ENCODE measurements around the gene ASPHD2.

The ASPHD2 gene

DNA sequence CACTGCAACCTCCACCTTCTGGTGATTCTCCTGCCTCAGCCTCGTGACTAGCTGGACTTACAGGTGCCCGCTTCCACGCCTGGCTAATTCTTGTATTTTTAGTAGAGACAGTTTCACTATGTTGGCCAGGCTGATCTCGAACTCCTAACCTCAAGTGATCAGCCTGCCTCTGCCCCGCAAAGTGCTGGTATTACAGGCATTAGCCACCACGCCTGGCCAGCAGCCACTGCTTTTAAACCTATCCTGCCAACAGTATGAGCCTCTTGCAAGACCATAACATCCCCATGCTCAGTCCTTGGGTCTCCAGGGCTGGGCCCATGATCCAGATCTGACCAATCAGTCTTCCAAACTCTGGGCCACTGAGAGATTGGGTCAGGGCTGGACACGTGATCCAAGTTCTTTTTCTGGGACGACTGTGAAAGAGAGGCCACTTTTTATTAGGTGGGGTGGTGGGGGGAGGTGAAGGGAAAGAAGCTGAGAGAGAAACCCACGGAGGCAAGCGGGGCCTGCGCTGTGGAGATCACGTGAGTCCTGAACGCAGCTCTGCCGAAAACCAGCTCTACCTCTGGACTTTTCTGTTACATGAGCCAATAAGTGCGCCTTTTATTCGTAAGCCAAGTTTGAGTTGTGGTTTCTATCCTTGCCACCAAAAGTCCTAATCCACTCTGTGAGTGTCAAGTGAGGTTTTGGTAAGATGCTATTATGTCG, 17.9 kb downstream of the ASPHD2 start:
- TF ChIP-seq, protein P1, sequence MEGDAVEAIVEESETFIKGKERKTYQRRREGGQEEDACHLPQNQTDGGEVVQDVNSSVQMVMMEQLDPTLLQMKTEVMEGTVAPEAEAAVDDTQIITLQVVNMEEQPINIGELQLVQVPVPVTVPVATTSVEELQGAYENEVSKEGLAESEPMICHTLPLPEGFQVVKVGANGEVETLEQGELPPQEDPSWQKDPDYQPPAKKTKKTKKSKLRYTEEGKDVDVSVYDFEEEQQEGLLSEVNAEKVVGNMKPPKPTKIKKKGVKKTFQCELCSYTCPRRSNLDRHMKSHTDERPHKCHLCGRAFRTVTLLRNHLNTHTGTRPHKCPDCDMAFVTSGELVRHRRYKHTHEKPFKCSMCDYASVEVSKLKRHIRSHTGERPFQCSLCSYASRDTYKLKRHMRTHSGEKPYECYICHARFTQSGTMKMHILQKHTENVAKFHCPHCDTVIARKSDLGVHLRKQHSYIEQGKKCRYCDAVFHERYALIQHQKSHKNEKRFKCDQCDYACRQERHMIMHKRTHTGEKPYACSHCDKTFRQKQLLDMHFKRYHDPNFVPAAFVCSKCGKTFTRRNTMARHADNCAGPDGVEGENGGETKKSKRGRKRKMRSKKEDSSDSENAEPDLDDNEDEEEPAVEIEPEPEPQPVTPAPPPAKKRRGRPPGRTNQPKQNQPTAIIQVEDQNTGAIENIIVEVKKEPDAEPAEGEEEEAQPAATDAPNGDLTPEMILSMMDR (IDR thresholded peaks at IDR 0.05), result no peak
- peak overlapping the region; percentile 73 for H3K27ac Mint-ChIP-seq
- no peak overlapping the region for H3K4me3 Mint-ChIP-seq
- H3K9me3 Mint-ChIP-seq, result no peaks in the 10 kb centered on the region
- H3K27me3 Mint-ChIP-seq (ENCODE audit: low read depth, poor library complexity), result peaks cover 8% of the 10 kb centered on the region
- H3K4me1 Mint-ChIP-seq, result peaks cover 44% of the 10 kb centered on the region
- peaks cover 14% of the 10 kb centered on the region for H3K36me3 Mint-ChIP-seq (ENCODE audit: low read depth)
- no peak for DNase-seq

DNA sequence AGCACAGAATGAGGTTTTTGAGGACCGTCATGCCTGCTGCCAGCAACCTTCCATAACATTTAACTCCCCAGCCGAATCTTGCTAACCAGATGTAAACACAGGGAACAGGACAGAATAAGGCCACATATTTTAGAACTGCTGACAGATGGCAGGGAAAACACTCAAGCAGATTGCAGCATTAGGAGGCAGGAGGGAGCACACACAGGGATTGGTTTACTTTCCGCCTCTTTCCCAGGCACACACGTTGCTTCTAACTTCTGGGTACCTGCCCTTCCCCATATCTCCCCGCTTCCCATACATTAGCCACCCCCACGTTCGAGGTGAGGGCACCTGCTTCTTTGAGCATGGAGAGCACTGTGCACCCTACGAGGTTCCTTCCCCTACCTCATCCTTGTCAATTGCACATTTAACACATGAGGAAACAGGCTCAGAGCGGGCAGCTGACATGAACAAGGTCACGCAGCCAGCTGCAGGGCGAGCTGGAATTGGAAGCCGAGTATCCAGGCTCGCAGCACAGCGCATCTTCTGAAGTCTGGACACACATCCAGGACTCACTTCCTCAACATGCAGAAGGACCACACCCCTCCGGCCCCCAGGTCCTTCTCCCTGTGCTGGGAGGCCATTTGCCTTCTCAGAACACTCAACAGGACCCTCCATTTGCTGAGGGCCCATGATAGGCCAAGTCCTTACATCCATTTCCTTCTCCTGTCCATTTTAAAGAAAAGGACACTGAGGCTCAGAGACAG, 18.7 kb downstream of the ASPHD2 start:
- H3K4me1 Mint-ChIP-seq, result peaks cover 39% of the 10 kb centered on the region
- no peak overlapping the region for H3K27ac Mint-ChIP-seq
- H3K9me3 Mint-ChIP-seq, result no peaks in the 10 kb centered on the region
- TF ChIP-seq, protein P1 (IDR thresholded peaks at IDR 0.05), result no peak
- peaks cover 19% of the 10 kb centered on the region for H3K36me3 Mint-ChIP-seq (ENCODE audit: low read depth)
- H3K4me3 Mint-ChIP-seq, result no peak overlapping the region
- DNase-seq, result no peak
- peaks cover 8% of the 10 kb centered on the region for H3K27me3 Mint-ChIP-seq (ENCODE audit: low read depth, poor library complexity)

DNA sequence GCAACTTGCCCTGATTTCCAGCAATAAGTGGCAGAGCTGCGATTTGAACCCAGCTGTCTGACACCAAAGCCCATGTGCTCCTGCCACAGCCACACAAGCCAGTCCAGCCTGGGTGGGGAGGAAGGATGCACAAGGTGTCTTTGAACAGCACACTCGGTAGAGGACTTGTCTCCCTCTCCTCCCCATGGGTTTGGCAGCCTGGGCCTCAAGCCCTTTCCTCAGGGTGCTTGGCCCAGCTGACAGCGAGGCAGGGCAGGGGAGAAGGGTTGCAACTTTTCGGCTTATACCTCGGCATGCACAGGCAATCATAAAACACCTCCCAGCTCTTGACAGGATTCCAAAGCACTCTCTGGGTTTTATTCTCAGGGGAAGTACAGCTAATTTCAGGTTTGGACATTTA, 19.3 kb downstream of the ASPHD2 start:
- peaks cover 21% of the 10 kb centered on the region for H3K36me3 Mint-ChIP-seq (ENCODE audit: low read depth)
- H3K4me1 Mint-ChIP-seq, result peaks cover 39% of the 10 kb centered on the region
- DNase-seq, result no peak
- no peaks in the 10 kb centered on the region for H3K9me3 Mint-ChIP-seq
- no peak overlapping the region for H3K4me3 Mint-ChIP-seq
- TF ChIP-seq, protein P1 (IDR thresholded peaks at IDR 0.05), result no peak
- no peak overlapping the region for H3K27ac Mint-ChIP-seq
- peaks cover 8% of the 10 kb centered on the region for H3K27me3 Mint-ChIP-seq (ENCODE audit: low read depth, poor library complexity)

DNA sequence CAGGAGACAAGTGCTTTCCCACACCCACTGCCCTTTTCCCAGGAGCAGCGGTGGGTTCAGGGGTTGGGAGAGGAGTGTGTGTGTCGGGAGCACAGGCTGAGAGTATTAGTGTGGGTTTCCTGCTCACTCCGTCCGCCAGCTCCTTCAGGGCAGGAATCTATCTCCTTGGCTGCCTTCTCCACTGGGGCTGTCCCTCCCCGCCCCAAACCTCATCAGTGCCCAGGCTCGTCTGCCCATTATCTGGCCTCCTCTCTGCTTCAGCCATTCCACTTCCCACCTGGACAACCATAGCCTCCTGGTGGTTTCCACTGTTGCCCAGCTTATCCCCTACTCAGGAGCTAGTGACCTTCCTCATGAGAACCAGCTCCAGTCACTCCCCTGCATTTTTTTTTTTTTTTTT, 19.9 kb downstream of the ASPHD2 start:
- no peak for DNase-seq
- Mint-ChIP-seq H3K9me3 (no peaks in the 10 kb centered on the region), H3K36me3 (ENCODE audit: low read depth) (peaks cover 26% of the 10 kb centered on the region), H3K27ac (peak overlapping the region; percentile 68), H3K27me3 (ENCODE audit: low read depth, poor library complexity) (peaks cover 8% of the 10 kb centered on the region), H3K4me1 (peaks cover 38% of the 10 kb centered on the region), H3K4me3 (no peak overlapping the region)
- TF ChIP-seq, protein P1 (IDR thresholded peaks at IDR 0.05), result no peak

- Mint-ChIP-seq H3K4me1 (peaks cover 21% of the 10 kb centered on the region), H3K9me3 (no peaks in the 10 kb centered on the region), H3K4me3 (no peak overlapping the region), H3K27ac (peak overlapping the region; percentile 5), H3K27me3 (ENCODE audit: low read depth, poor library complexity) (peaks cover 4% of the 10 kb centered on the region), H3K36me3 (ENCODE audit: low read depth) (peaks cover 36% of the 10 kb centered on the region)
- TF ChIP-seq, protein P1 (IDR thresholded peaks at IDR 0.05), result no peak
- DNase-seq, result no peak
Observed at GRCh38 chr22:26450453-26451185, 21.6 kb downstream of the ASPHD2 start.
